ENCODE results near the gene C1orf21.

DNA sequence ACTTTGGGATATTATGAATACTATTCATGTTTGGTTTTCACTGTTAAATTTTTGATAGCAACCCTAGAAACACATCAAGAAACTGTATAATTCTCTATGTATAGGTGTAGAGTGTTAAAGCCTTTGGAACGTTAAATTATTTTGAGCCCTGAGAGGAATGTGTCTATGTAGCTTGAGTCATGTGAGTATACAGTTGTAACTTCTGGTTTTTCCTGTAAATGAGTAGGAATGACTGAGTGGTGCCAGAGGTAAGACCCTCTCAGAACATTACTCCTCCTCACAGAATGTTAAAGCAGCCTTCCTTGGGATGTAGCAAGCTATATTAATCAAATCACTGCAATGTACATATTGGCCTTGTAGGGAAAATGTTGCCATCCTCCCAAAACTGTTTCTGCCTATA is 69.0 kb downstream of the C1orf21 start:
- no peak for TF ChIP-seq POLR2A (IDR thresholded peaks at IDR 0.05)
- TF ChIP-seq, protein P1, sequence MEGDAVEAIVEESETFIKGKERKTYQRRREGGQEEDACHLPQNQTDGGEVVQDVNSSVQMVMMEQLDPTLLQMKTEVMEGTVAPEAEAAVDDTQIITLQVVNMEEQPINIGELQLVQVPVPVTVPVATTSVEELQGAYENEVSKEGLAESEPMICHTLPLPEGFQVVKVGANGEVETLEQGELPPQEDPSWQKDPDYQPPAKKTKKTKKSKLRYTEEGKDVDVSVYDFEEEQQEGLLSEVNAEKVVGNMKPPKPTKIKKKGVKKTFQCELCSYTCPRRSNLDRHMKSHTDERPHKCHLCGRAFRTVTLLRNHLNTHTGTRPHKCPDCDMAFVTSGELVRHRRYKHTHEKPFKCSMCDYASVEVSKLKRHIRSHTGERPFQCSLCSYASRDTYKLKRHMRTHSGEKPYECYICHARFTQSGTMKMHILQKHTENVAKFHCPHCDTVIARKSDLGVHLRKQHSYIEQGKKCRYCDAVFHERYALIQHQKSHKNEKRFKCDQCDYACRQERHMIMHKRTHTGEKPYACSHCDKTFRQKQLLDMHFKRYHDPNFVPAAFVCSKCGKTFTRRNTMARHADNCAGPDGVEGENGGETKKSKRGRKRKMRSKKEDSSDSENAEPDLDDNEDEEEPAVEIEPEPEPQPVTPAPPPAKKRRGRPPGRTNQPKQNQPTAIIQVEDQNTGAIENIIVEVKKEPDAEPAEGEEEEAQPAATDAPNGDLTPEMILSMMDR (IDR thresholded peaks at IDR 0.05), result no peak

All from Peyer's patch (tissue), 4 donors.